Caco-2 (cell line): ENCODE measurements around the gene EPB41L4A. TPM values are rescaled to one million over a fixed set of nuclear protein-coding genes. Genes with fewer than 3 reads are reported as not detected.

Experiments used
- BruUV-seq: library from RNA; stranded (reverse); fragments of 400-500 nt; replicated peaks from 2 replicates; lab custom pipeline; 2021; lab: Mats Ljungman, UMichigan
- CTCF ChIA-PET: fragments of 300-600 bp; sonication (Branson Sonifier 250); formaldehyde crosslinking; loops from one replicate; lab custom pipeline; 2022; ENCODE audit warnings: antibody characterized with exemption; lab: Charles Lee
- POLR2A ChIA-PET: fragments of 300-600 bp; sonication (Branson Sonifier 250); formaldehyde crosslinking; loops from one replicate; lab custom pipeline; 2022; ENCODE audit warnings: antibody characterized with exemption; lab: Charles Lee
- DNase-seq, 2 experiments: peaks; one replicate each; pipeline versions ENCODE4 v3.0.0 to v3.0.0-alpha.2; 2020 to 2022
- H3K27me3 ChIP-seq: replicated peaks from 2 replicates; pipeline ENCODE4 v1.6.0; 2011; ENCODE audit warnings: low read length; ENCODE audit not compliant: control insufficient read depth, insufficient read depth
- H3K36me3 ChIP-seq: 2 replicates; pipeline ENCODE4 v1.5.1; 2011; ENCODE audit warnings: low read length; ENCODE audit not compliant: control insufficient read depth, insufficient read depth
- H3K4me1 ChIP-seq: fragments of 250-450 bp; sonication (Bioruptor Pico); 2 replicates; pipeline ENCODE4 v1.5.1; 2020; ENCODE audit warnings: mild to moderate bottlenecking
- H3K4me3 ChIP-seq: 2 replicates; pipeline ENCODE4 v1.5.1; 2011; ENCODE audit warnings: low read depth, mild to moderate bottlenecking, control low read depth, low read length
- H3K9me3 ChIP-seq: fragments of 250-450 bp; sonication (Bioruptor Pico); 2 replicates; pipeline ENCODE4 v1.5.1; 2020; ENCODE audit warnings: mild to moderate bottlenecking, moderate library complexity
- H3K27ac Mint-ChIP-seq: one replicate; pipeline ENCODE4 v1.8.0; 2022; ENCODE audit warnings: mixed read lengths; ENCODE audit not compliant: unreplicated experiment
- H3K27me3 Mint-ChIP-seq: one replicate; pipeline ENCODE4 v1.8.0; 2022; ENCODE audit warnings: mixed read lengths; ENCODE audit not compliant: insufficient read depth, unreplicated experiment
- H3K36me3 Mint-ChIP-seq: one replicate; pipeline ENCODE4 v1.8.0; 2022; ENCODE audit warnings: mild to moderate bottlenecking, mixed read lengths; ENCODE audit not compliant: insufficient read depth, unreplicated experiment
- H3K4me1 Mint-ChIP-seq: one replicate; pipeline ENCODE4 v1.8.0; 2022; ENCODE audit warnings: low read depth, mixed read lengths; ENCODE audit not compliant: unreplicated experiment
- H3K4me3 Mint-ChIP-seq: one replicate; pipeline ENCODE4 v1.8.0; 2022; ENCODE audit warnings: mild to moderate bottlenecking, moderate library complexity, mixed read lengths; ENCODE audit not compliant: unreplicated experiment
- H3K9me3 Mint-ChIP-seq: one replicate; pipeline ENCODE4 v1.8.0; 2022; ENCODE audit warnings: mixed read lengths; ENCODE audit not compliant: unreplicated experiment
- intact Hi-C: fragments of 100-400 bp; cut with micrococcal nuclease; formaldehyde crosslinking; loops from one replicate; pipeline ENCODE4 v1.10.0; 2022; ENCODE audit not compliant: unreplicated experiment
- total RNA-seq: library from RNA; stranded (reverse); gene quantifications from 2 replicates; pipeline ENCODE4 v1.2.3, GENCODE V29; 2022
- TF ChIP-seq, protein P1 (sequence below), 2 experiments: fragments of 200-600 bp in 1 of 2; IDR thresholded peaks; 1 replicate in 1 of 2; 2 replicates in 1 of 2; pipeline versions ENCODE4 v1.5.1 to v1.8.0; 2011 to 2022; ENCODE audit warnings: antibody characterized with exemption in 1 of 2, control low read depth in 1 of 2, inconsistent platforms in 1 of 2, low read depth in 1 of 2, low read length in 1 of 2, mild to moderate bottlenecking in 1 of 2, moderate library complexity in 1 of 2; ENCODE audit not compliant: insufficient read depth in 1 of 2, severe bottlenecking in 1 of 2, unreplicated experiment in 1 of 2

Gene EPB41L4A
- total RNA-seq, 1 experiment from 2014 or later: 1.4 TPM

- intact Hi-C loops: no loop called here
- peaks cover 15% of the 10 kb centered on the region for H3K27me3 Mint-ChIP-seq
- BruUV-seq: no TSS peak
- no peak overlapping the region for H3K4me3 Mint-ChIP-seq
- H3K9me3 Mint-ChIP-seq: no peaks in the 10 kb centered on the region
- Histone ChIP-seq H3K4me1 (no peaks in the 10 kb centered on the region), H3K36me3 (no peaks in the 10 kb centered on the region), H3K9me3 (no peaks in the 10 kb centered on the region), H3K4me3 (no peak overlapping the region), H3K27me3 (no peaks in the 10 kb centered on the region)
- DNase-seq: no peak
- H3K36me3 Mint-ChIP-seq: no peaks in the 10 kb centered on the region
- H3K4me1 Mint-ChIP-seq: no peaks in the 10 kb centered on the region
- H3K27ac Mint-ChIP-seq: no peak overlapping the region
- ChIA-PET CTCF (no interaction called here), POLR2A (no interaction called here)
- TF ChIP-seq, protein P1, sequence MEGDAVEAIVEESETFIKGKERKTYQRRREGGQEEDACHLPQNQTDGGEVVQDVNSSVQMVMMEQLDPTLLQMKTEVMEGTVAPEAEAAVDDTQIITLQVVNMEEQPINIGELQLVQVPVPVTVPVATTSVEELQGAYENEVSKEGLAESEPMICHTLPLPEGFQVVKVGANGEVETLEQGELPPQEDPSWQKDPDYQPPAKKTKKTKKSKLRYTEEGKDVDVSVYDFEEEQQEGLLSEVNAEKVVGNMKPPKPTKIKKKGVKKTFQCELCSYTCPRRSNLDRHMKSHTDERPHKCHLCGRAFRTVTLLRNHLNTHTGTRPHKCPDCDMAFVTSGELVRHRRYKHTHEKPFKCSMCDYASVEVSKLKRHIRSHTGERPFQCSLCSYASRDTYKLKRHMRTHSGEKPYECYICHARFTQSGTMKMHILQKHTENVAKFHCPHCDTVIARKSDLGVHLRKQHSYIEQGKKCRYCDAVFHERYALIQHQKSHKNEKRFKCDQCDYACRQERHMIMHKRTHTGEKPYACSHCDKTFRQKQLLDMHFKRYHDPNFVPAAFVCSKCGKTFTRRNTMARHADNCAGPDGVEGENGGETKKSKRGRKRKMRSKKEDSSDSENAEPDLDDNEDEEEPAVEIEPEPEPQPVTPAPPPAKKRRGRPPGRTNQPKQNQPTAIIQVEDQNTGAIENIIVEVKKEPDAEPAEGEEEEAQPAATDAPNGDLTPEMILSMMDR (IDR thresholded peaks at IDR 0.05; ENCODE audit: insufficient read depth in 1 of 2, low read depth in 1 of 2, low read length in 1 of 2, severe bottlenecking in 1 of 2, unreplicated experiment in 1 of 2): no peak
These were observed 294.3 kb downstream of the EPB41L4A start for GRCh38 chr5:112124788-112125187.

GRCh38 chr5:112123086-112123485 is 296.0 kb downstream of the EPB41L4A start:
- no peaks in the 10 kb centered on the region for H3K9me3 Mint-ChIP-seq
- peaks cover 19% of the 10 kb centered on the region for H3K27me3 Mint-ChIP-seq
- no peaks in the 10 kb centered on the region for H3K9me3 ChIP-seq
- no peaks in the 10 kb centered on the region for H3K27me3 ChIP-seq
- no peaks in the 10 kb centered on the region for H3K36me3 Mint-ChIP-seq
- POLR2A ChIA-PET: no interaction called here
- TF ChIP-seq, protein P1 (IDR thresholded peaks at IDR 0.05; ENCODE audit: insufficient read depth in 1 of 2, low read depth in 1 of 2, low read length in 1 of 2, severe bottlenecking in 1 of 2, unreplicated experiment in 1 of 2): no peak
- H3K27ac Mint-ChIP-seq: no peak overlapping the region
- no peak for DNase-seq
- BruUV-seq: no TSS peak
- no peak overlapping the region for H3K4me3 Mint-ChIP-seq
- intact Hi-C loops: no loop called here
- no peaks in the 10 kb centered on the region for H3K36me3 ChIP-seq
- H3K4me1 ChIP-seq: no peaks in the 10 kb centered on the region
- H3K4me3 ChIP-seq: no peak overlapping the region
- H3K4me1 Mint-ChIP-seq: no peaks in the 10 kb centered on the region
- CTCF ChIA-PET: no interaction called here

DNA sequence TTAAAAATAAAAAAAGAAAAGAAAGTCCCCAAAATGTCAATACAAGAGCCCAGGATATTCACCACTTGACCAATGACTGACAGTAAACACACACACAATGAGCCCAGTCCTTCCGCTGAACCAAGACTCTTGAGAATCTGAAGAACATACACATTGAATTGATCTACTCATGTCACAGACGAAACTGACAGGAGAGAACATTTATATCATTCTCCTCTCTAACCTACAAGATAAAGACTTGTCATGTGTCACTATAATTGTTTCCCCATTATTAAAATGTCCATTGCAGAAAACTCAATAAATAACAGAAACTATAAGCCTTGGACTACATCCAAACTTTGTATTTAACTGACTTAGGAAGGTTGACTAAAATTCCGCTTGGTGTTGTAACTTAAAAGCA is 296.7 kb downstream of the EPB41L4A start:
- Histone ChIP-seq H3K4me1 (no peaks in the 10 kb centered on the region), H3K4me3 (no peak overlapping the region), H3K9me3 (no peaks in the 10 kb centered on the region), H3K27me3 (no peaks in the 10 kb centered on the region), H3K36me3 (no peaks in the 10 kb centered on the region)
- H3K27me3 Mint-ChIP-seq: peaks cover 21% of the 10 kb centered on the region
- DNase-seq: no peak
- ChIA-PET CTCF (no interaction called here), POLR2A (no interaction called here)
- BruUV-seq: no TSS peak
- no peak overlapping the region for H3K4me3 Mint-ChIP-seq
- H3K36me3 Mint-ChIP-seq: no peaks in the 10 kb centered on the region
- no peaks in the 10 kb centered on the region for H3K9me3 Mint-ChIP-seq
- intact Hi-C loops: no loop called here
- no peaks in the 10 kb centered on the region for H3K4me1 Mint-ChIP-seq
- TF ChIP-seq, protein P1 (IDR thresholded peaks at IDR 0.05; ENCODE audit: insufficient read depth in 1 of 2, low read depth in 1 of 2, low read length in 1 of 2, severe bottlenecking in 1 of 2, unreplicated experiment in 1 of 2): no peak
- H3K27ac Mint-ChIP-seq: no peak overlapping the region
